ENCODE results near the gene NDUFA8.
A peak's percentile ranks its signal among the peaks of the same experiment; 100 is the strongest.

NDUFA8 gene

GRCh38 chr9:122183501-122183900 lies 23.9 kb upstream of the NDUFA8 start:
- no peak for DNase-seq

- DNase-seq: no peak
Observed at GRCh38 chr9:122180633-122181032, 21.1 kb upstream of the NDUFA8 start.

- DNase-seq: no peak
Observed at GRCh38 chr9:122179690-122180074, 20.1 kb upstream of the NDUFA8 start.

GRCh38 chr9:122179054-122179689 lies 19.6 kb upstream of the NDUFA8 start:
- DNase-seq: no peak

GRCh38 chr9:122176916-122177315 lies 17.3 kb upstream of the NDUFA8 start:
- DNase-seq: no peak

GRCh38 chr9:122173670-122174069 lies 14.1 kb upstream of the NDUFA8 start:
- no peak for DNase-seq

GRCh38 chr9:122172131-122172530 lies 12.6 kb upstream of the NDUFA8 start:
- no peak for DNase-seq

- no peak for DNase-seq
Observed at GRCh38 chr9:122168356-122168755, 8.8 kb upstream of the NDUFA8 start.

- no peak for DNase-seq
Observed at GRCh38 chr9:122164286-122164685, 4.7 kb upstream of the NDUFA8 start.

GRCh38 chr9:122162415-122162814 lies 2.8 kb upstream of the NDUFA8 start:
- DNase-seq: no peak

GRCh38 chr9:122159925-122160246 lies 307 bp upstream of the NDUFA8 start:
- DNase-seq: no peak

- peak; percentile 36 for DNase-seq
Observed at GRCh38 chr9:122158202-122158601, 1.4 kb downstream of the NDUFA8 start.

GRCh38 chr9:122155796-122156195 lies 3.8 kb downstream of the NDUFA8 start:
- no peak for DNase-seq

- no peak for DNase-seq
Observed at GRCh38 chr9:122151267-122151828, 8.2 kb downstream of the NDUFA8 start.

GRCh38 chr9:122145592-122145863 lies 14.1 kb downstream of the NDUFA8 start:
- no peak for DNase-seq

- DNase-seq: no peak
Observed at GRCh38 chr9:122144836-122145591, 14.6 kb downstream of the NDUFA8 start.

GRCh38 chr9:122143876-122144405 lies 15.6 kb downstream of the NDUFA8 start:
- no peak for DNase-seq

GRCh38 chr9:122143296-122143695 lies 16.3 kb downstream of the NDUFA8 start:
- no peak for DNase-seq

GRCh38 chr9:122141671-122142070 lies 17.9 kb downstream of the NDUFA8 start:
- no peak for DNase-seq

GRCh38 chr9:122140368-122141193 lies 19.0 kb downstream of the NDUFA8 start:
- DNase-seq: no peak

GRCh38 chr9:122138560-122139268 lies 20.9 kb downstream of the NDUFA8 start:
- DNase-seq: no peak

GRCh38 chr9:122135529-122135859 lies 24.1 kb downstream of the NDUFA8 start:
- DNase-seq: no peak

Measured in activated naive CD4-positive, alpha-beta T cell treated with anti-CD3 and anti-CD28 coated beads, Interleukin-2, amount 50 U/mL, for 16 hours (primary cell).